Trophoblast cell (in vitro differentiated cells and primary cell): ENCODE data around the gene SKI.

ENCODE experiments used
- DNase-seq, 2 donors: peaks; one replicate each; pipeline ENCODE4 v3.0.0-alpha.2; 2016
- H2AFZ ChIP-seq: 2 replicates; pipeline ENCODE4 v1.6.1; 2013; ENCODE audit warnings: low read length, moderate library complexity, mild to moderate bottlenecking; ENCODE audit not compliant: insufficient read depth, poor library complexity
- H2AK5ac ChIP-seq: 2 replicates; pipeline ENCODE4 v1.6.1; 2013; ENCODE audit warnings: mild to moderate bottlenecking, low read length
- H2BK120ac ChIP-seq: 2 replicates; pipeline ENCODE4 v1.6.1; 2013; ENCODE audit warnings: low read length, mild to moderate bottlenecking, moderate library complexity; ENCODE audit not compliant: insufficient read depth, poor library complexity
- H2BK12ac ChIP-seq: 2 replicates; pipeline ENCODE4 v1.6.1; 2013; ENCODE audit warnings: mild to moderate bottlenecking, low read length, moderate library complexity
- H2BK5ac ChIP-seq: 2 replicates; pipeline ENCODE4 v1.6.1; 2013; ENCODE audit warnings: low read length, low read depth, moderate library complexity, mild to moderate bottlenecking; ENCODE audit not compliant: poor library complexity
- H3K14ac ChIP-seq: 2 replicates; pipeline ENCODE4 v1.6.1; 2013; ENCODE audit warnings: mild to moderate bottlenecking, low read length
- H3K18ac ChIP-seq: 2 replicates; pipeline ENCODE4 v1.6.1; 2013; ENCODE audit warnings: mild to moderate bottlenecking, low read length
- H3K23ac ChIP-seq: 2 replicates; pipeline ENCODE4 v1.6.1; 2013; ENCODE audit warnings: low read length
- H3K27ac ChIP-seq: 2 replicates; pipeline ENCODE4 v1.5.1; 2013; ENCODE audit warnings: low read depth, mild to moderate bottlenecking, inconsistent platforms, low read length, moderate library complexity
- H3K27me3 ChIP-seq: 2 replicates; pipeline ENCODE4 v1.6.1; 2013; ENCODE audit warnings: inconsistent platforms, mild to moderate bottlenecking, low read length, moderate library complexity; ENCODE audit not compliant: insufficient read depth
- H3K36me3 ChIP-seq, 2 experiments: 1 replicate in 1 of 2; 2 replicates in 1 of 2; pipeline ENCODE4 v1.6.1; 2013; ENCODE audit warnings: low read length in 2 of 2, mild to moderate bottlenecking in 2 of 2, moderate library complexity in 1 of 2; ENCODE audit not compliant: insufficient read depth in 2 of 2, control insufficient read depth in 1 of 2
- H3K4ac ChIP-seq: 2 replicates; pipeline ENCODE4 v1.6.1; 2013; ENCODE audit warnings: low read depth, mild to moderate bottlenecking, low read length, moderate library complexity
- H3K4me1 ChIP-seq, 2 experiments: 1 replicate in 1 of 2; 2 replicates in 1 of 2; pipeline ENCODE4 v1.6.1; 2013; ENCODE audit warnings: low read length in 2 of 2, mild to moderate bottlenecking in 2 of 2, moderate library complexity in 1 of 2; ENCODE audit not compliant: insufficient read depth in 2 of 2, control insufficient read depth in 1 of 2
- H3K4me2 ChIP-seq: 2 replicates; pipeline ENCODE4 v1.6.1; 2013; ENCODE audit warnings: inconsistent platforms, mild to moderate bottlenecking, low read length, moderate library complexity
- H3K4me3 ChIP-seq: 2 replicates; pipeline ENCODE4 v1.5.1; 2013; ENCODE audit warnings: mild to moderate bottlenecking, low read depth, low read length, inconsistent platforms
- H3K79me1 ChIP-seq: one replicate; pipeline ENCODE4 v1.6.1; 2013; ENCODE audit warnings: low read length
- H3K79me2 ChIP-seq: 2 replicates; pipeline ENCODE4 v1.6.1; 2013; ENCODE audit warnings: low read length, mild to moderate bottlenecking; ENCODE audit not compliant: control insufficient read depth, insufficient read depth, poor library complexity
- H3K9ac ChIP-seq: 2 replicates; pipeline ENCODE4 v1.6.1; 2013; ENCODE audit warnings: mild to moderate bottlenecking, low read length
- H3K9me3 ChIP-seq: 2 replicates; pipeline ENCODE4 v1.6.1; 2013; ENCODE audit warnings: low read depth, mild to moderate bottlenecking, control low read depth, inconsistent platforms, low read length; ENCODE audit not compliant: insufficient read depth
- H4K12ac ChIP-seq: 2 replicates; pipeline ENCODE4 v1.6.1; 2013; ENCODE audit warnings: low read depth, mild to moderate bottlenecking, low read length, moderate library complexity
- H4K8ac ChIP-seq: 2 replicates; pipeline ENCODE4 v1.6.1; 2013; ENCODE audit warnings: low read depth, mild to moderate bottlenecking, low read length, moderate library complexity
- H4K91ac ChIP-seq: one replicate; pipeline ENCODE4 v1.6.1; 2013; ENCODE audit warnings: low read depth, mild to moderate bottlenecking, low read length, moderate library complexity
- whole genome bisulfite sequencing: extraction: QIAGEN DNeasy Blood & Tissue Kit; methylation state at CpG from one replicate; pipeline ENCODE4 v1.1.7; 2013; ENCODE audit warnings: missing lambda C conversion rate; ENCODE audit not compliant: insufficient read length, insufficient coverage; ENCODE audit errors: extremely low coverage; 5-methylcytosine and 5-hydroxymethylcytosine counted together

SKI gene

DNA sequence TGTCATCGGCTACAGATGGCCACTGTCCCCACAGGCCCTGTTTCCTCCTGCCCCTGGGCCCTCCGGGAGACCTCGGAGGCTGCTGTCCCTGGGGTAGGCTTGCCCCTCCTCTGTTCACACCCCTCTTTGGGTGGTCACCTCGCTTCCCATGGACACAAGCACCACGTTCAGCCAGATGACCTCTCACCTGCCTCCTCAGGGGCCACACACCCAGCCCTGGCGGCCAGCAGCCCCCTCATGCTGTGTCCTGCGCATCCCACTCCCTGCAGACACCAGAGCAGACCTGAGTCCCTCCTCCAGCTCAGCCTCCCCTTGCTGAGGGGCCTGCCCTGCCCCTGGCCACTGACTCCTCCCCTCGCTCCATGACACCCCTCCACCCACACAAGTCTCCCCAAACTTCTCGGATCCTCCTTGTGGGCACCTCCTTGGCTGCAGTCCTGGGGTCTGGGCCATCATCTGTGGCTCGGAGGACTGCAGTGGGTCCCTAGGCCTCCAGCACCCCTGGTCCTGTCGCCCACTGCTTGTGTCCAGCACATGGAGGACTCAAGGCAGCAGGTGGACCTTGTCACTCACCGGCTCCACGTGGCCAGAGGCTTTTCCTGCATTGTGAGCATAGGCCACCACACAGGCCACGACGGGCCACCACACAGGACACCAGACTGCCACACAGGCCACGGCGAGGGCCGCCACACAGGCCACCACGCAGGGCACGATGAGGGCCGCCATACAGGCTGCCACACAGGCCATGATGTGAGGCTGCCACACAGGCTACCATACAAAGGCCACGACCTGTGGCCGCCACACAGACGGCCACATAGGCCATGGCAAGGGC lies 112.2 kb downstream of the SKI start:
- Histone ChIP-seq H4K8ac (no peak overlapping the region), H3K4me3 (no peak overlapping the region), H2AFZ (no peak overlapping the region), H3K4me2 (no peak overlapping the region), H3K14ac (no peak overlapping the region), H4K12ac (no peak overlapping the region), H4K91ac (no peak overlapping the region), H3K23ac (no peak overlapping the region), H3K36me3 (no peaks in the 10 kb centered on the region), H2BK12ac (no peak overlapping the region), H2AK5ac (no peak overlapping the region), H3K9ac (no peak overlapping the region), H3K27ac (no peak overlapping the region), H2BK5ac (no peak overlapping the region), H3K79me2 (no peaks in the 10 kb centered on the region), H3K9me3 (peaks cover 3% of the 10 kb centered on the region), H3K4me1 (no peaks in the 10 kb centered on the region), H3K18ac (no peak overlapping the region), H2BK120ac (no peak overlapping the region), H3K27me3 (no peaks in the 10 kb centered on the region), H3K79me1 (no peaks in the 10 kb centered on the region), H3K4ac (no peak overlapping the region)
- no peak for DNase-seq
- no CpG with 5 or more reads among the region's 24 CpGs for WGBS

DNA sequence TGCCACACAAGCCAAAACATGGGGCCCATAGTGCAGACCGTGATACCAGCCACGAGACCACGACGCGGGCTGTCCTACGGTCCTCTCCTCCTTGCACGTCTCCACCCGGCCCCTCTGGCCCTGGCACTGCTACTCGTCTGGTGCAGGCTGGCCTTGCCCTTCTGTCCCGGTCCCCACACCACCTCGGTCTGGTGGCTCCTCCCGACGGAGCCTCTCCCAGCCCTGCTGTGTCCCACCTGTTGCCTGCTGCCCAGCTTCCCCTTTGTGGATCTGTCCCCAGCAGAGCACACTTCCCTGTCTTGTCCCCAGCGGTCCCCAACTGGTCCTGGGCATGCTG lies 112.8 kb downstream of the SKI start:
- Histone ChIP-seq H3K18ac (no peak overlapping the region), H2AK5ac (no peak overlapping the region), H4K8ac (no peak overlapping the region), H3K27ac (no peak overlapping the region), H3K79me1 (no peaks in the 10 kb centered on the region), H3K27me3 (no peaks in the 10 kb centered on the region), H2AFZ (no peak overlapping the region), H3K9me3 (peaks cover 5% of the 10 kb centered on the region), H3K36me3 (no peaks in the 10 kb centered on the region), H3K14ac (no peak overlapping the region), H4K91ac (no peak overlapping the region), H2BK12ac (no peak overlapping the region), H3K4me3 (no peak overlapping the region), H2BK120ac (no peak overlapping the region), H3K79me2 (no peaks in the 10 kb centered on the region), H3K4ac (no peak overlapping the region), H2BK5ac (no peak overlapping the region), H4K12ac (no peak overlapping the region), H3K4me1 (no peaks in the 10 kb centered on the region), H3K4me2 (no peak overlapping the region), H3K9ac (no peak overlapping the region), H3K23ac (no peak overlapping the region)
- DNase-seq, result no peak
- WGBS, result no CpG with 5 or more reads among the region's 14 CpGs

DNA sequence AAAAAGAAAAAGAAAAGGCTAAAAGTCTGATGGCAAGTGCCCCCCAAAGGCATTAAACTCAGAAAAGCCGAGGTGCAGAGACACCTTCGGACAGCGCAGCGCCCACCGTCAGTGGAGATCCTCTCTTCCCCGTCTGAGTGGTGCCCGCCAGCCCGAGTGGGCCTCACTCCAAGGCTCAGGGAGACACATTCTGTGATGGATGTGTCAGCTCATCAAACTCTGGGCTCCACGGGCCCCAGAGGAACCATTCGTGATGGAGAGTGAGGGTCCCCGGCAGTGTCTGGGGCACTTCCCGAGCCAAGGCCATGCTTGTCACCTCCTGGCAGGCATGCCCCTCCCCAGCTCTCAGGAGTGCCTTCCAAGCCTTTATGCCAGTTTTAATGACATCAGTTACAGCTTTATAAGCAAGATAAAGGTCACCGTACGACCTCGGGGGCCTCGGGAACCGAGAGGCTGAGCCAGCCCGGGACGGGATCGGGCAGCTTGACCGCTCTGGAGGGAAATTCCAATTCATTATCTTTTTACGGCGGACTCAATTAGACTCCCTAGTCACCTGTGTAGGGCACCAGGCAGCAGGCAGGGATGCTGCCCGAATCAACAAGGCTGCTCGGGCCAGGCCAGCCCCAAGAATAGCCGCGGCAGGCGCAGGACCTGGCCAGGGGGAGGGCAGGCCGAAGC lies 113.7 kb downstream of the SKI start:
- H3K4ac ChIP-seq, result no peak overlapping the region
- no peak overlapping the region for H3K18ac ChIP-seq
- no peak overlapping the region for H3K4me3 ChIP-seq
- H2AFZ ChIP-seq, result no peak overlapping the region
- H2BK12ac ChIP-seq, result no peak overlapping the region
- H3K23ac ChIP-seq, result no peak overlapping the region
- H3K79me1 ChIP-seq, result no peaks in the 10 kb centered on the region
- no peak overlapping the region for H3K9ac ChIP-seq
- H3K4me2 ChIP-seq, result no peak overlapping the region
- H2BK5ac ChIP-seq, result no peak overlapping the region
- no peak overlapping the region for H4K12ac ChIP-seq
- no peak for DNase-seq
- no peaks in the 10 kb centered on the region for H3K36me3 ChIP-seq
- H2BK120ac ChIP-seq, result no peak overlapping the region
- no peak overlapping the region for H3K27ac ChIP-seq
- H3K79me2 ChIP-seq, result no peaks in the 10 kb centered on the region
- no peak overlapping the region for H2AK5ac ChIP-seq
- H3K9me3 ChIP-seq, result peaks cover 5% of the 10 kb centered on the region
- WGBS, result no CpG with 5 or more reads among the region's 29 CpGs
- no peak overlapping the region for H4K91ac ChIP-seq
- H3K27me3 ChIP-seq, result no peaks in the 10 kb centered on the region
- H3K4me1 ChIP-seq, result no peaks in the 10 kb centered on the region
- H3K14ac ChIP-seq, result no peak overlapping the region
- no peak overlapping the region for H4K8ac ChIP-seq

DNA sequence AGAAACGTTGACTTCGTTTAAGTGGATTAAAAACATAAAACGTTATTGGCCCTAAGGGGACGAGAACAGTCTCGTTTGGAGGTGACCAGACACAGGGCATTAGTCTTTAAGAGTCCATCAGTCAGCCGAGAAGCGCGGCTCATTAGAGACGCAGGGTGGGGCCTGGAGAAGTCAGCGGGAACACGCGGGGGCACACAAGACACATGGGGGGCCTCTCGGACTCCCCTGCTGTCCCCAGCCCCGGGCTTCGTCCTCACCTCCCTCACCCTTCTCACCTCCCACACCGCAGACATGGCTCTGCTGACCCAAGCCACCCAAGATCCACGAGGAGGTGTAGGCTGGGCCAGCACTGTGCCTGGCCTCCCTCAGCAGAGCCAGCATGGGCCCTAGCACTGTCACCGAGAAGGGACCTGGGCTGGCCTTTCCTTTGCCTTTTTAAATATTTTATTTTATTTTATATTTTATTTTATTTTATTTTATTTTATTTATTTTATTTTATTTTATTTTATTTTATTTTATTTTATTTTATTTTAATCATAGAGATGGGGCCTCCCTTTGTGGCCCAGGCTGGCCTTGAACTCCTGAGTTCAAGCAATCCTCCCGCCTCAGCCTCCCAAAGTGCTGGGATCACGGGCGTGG lies 114.4 kb downstream of the SKI start:
- H3K79me1 ChIP-seq, result no peaks in the 10 kb centered on the region
- H3K36me3 ChIP-seq, result no peaks in the 10 kb centered on the region
- no peak overlapping the region for H3K14ac ChIP-seq
- H2BK5ac ChIP-seq, result no peak overlapping the region
- peaks cover 5% of the 10 kb centered on the region for H3K9me3 ChIP-seq
- H3K4me3 ChIP-seq, result no peak overlapping the region
- H3K4ac ChIP-seq, result no peak overlapping the region
- H3K27me3 ChIP-seq, result no peaks in the 10 kb centered on the region
- H3K23ac ChIP-seq, result no peak overlapping the region
- DNase-seq, result no peak
- no peak overlapping the region for H2BK12ac ChIP-seq
- no peak overlapping the region for H3K4me2 ChIP-seq
- H3K18ac ChIP-seq, result no peak overlapping the region
- no peak overlapping the region for H4K8ac ChIP-seq
- no peak overlapping the region for H2AK5ac ChIP-seq
- H4K12ac ChIP-seq, result no peak overlapping the region
- H2AFZ ChIP-seq, result no peak overlapping the region
- H3K9ac ChIP-seq, result no peak overlapping the region
- no peaks in the 10 kb centered on the region for H3K79me2 ChIP-seq
- no peak overlapping the region for H4K91ac ChIP-seq
- no peak overlapping the region for H3K27ac ChIP-seq
- H2BK120ac ChIP-seq, result no peak overlapping the region
- no CpG with 5 or more reads among the region's 21 CpGs for WGBS
- H3K4me1 ChIP-seq, result no peaks in the 10 kb centered on the region
